K562 (cell line): ENCODE measurements around the gene CCT4. TPM values are rescaled to one million over a fixed set of nuclear protein-coding genes. Genes with fewer than 3 reads are reported as not detected.

ENCODE experiments used
- CSDE1 ChIP-seq, 2 experiments: fragments of 450-650 bp; IDR thresholded peaks; 2 replicates each; pipeline ENCODE4 v1.6.1; 2016; ENCODE audit warnings: mild to moderate bottlenecking in 1 of 2
- E2F6 ChIP-seq, 2 experiments: IDR thresholded peaks; 2 replicates each; pipeline ENCODE4 v1.6.1; 2011; ENCODE audit warnings: borderline replicate concordance in 1 of 2, control low read depth in 1 of 2, low read depth in 1 of 2, low read length in 1 of 2, mild to moderate bottlenecking in 1 of 2, mixed read lengths in 1 of 2, moderate library complexity in 1 of 2; ENCODE audit not compliant: insufficient read depth in 1 of 2, insufficient read length in 1 of 2, poor library complexity in 1 of 2, severe bottlenecking in 1 of 2; ENCODE audit errors: extremely low read depth in 1 of 2
- GABPB1 ChIP-seq: sonication (generic); formaldehyde crosslinking; IDR thresholded peaks from 2 replicates; pipeline ENCODE4 v1.8.0; 2022; ENCODE audit warnings: mild to moderate bottlenecking, missing genetic modification reagents
- KLF16 ChIP-seq: IDR thresholded peaks from 2 replicates; pipeline ENCODE4 v1.6.1; 2016; ENCODE audit warnings: antibody characterized with exemption
- MNT ChIP-seq, 2 experiments: fragments of 450-650 bp; conservative IDR thresholded peaks; 2 replicates each; pipeline ENCODE4 v1.6.1; 2017; ENCODE audit warnings: mild to moderate bottlenecking in 2 of 2, moderate library complexity in 2 of 2
- MXI1 ChIP-seq: IDR thresholded peaks from 2 replicates; pipeline ENCODE4 v1.6.1; 2011; ENCODE audit warnings: low read depth, mild to moderate bottlenecking, improper control_type of control experiment, low read length
- NFIC ChIP-seq: fragments of 450-650 bp; IDR thresholded peaks from 2 replicates; pipeline ENCODE4 v1.6.1; 2017; ENCODE audit warnings: mild to moderate bottlenecking, inconsistent platforms
- U2AF1 ChIP-seq: fragments of 200-400 bp; formaldehyde crosslinking; optimal IDR thresholded peaks from 2 replicates; pipeline ENCODE3; 2017; ENCODE audit warnings: mild to moderate bottlenecking, low read depth, low read length, moderate library complexity
- ZBTB11 ChIP-seq, 3 experiments: fragments of 200-800 bp in 1 of 3; fragments of 250-450 bp in 1 of 3; fragments of 450-650 bp in 1 of 3; sonication (Bioruptor Pico) in 1 of 3; sonication (Bioruptor generic) in 1 of 3; formaldehyde crosslinking in 1 of 3; IDR thresholded peaks; 2 replicates each; pipeline versions ENCODE4 v1.6.1 to v1.8.0; 2016 to 2022; ENCODE audit warnings: mild to moderate bottlenecking in 2 of 3, missing genetic modification characterization in 2 of 3, missing compliant biosample characterization in 1 of 3, moderate library complexity in 1 of 3
- ZBTB7A ChIP-seq: IDR thresholded peaks from 2 replicates; pipeline ENCODE4 v1.6.1; 2011; ENCODE audit warnings: low read depth, mild to moderate bottlenecking, low read length, moderate library complexity, borderline replicate concordance; ENCODE audit not compliant: control insufficient read depth
- ZNF280B ChIP-seq: fragments of 250-450 bp; sonication (Bioruptor Pico); IDR thresholded peaks from 2 replicates; pipeline ENCODE4 v1.5.1; 2021; ENCODE audit warnings: mild to moderate bottlenecking
- ZNF639 ChIP-seq, 2 experiments: fragments of 200-800 bp in 1 of 2; sonication (Bioruptor generic) in 1 of 2; sonication (generic) in 1 of 2; formaldehyde crosslinking in 1 of 2; IDR thresholded peaks in 1 of 2; conservative IDR thresholded peaks in 1 of 2; 2 replicates each; pipeline versions ENCODE4 v1.5.0 to v1.6.1; 2016 to 2020; ENCODE audit warnings: missing compliant biosample characterization in 1 of 2, missing genetic modification characterization in 1 of 2, missing genetic modification reagents in 1 of 2
- polyA plus RNA-seq, 8 experiments: library from polyadenylated mRNA; depleted of rRNA in 4 of 8; stranded (reverse) in 5 of 8; unstranded in 3 of 8; fragments of >200 nt; fragmentation: Nextera tagmentation in 2 of 8; fragmentation: Illumina TruSeq in 1 of 8; extraction: Ambion mirVana in 2 of 8; extraction: Trizol in 1 of 8; gene quantifications; 2 replicates each; pipeline versions ENCODE4 v1.2.1 to v1.2.3, GENCODE V29; 2011 to 2014; ENCODE audit warnings: inconsistent platforms in 1 of 8, missing spikeins in 1 of 8
- total RNA-seq, 7 experiments: library from RNA; depleted of rRNA in 6 of 7; stranded (reverse); fragments of >200 nt in 6 of 7; fragmentation: Illumina TruSeq in 2 of 7; extraction: Trizol in 2 of 7; gene quantifications; 2 replicates each; pipeline versions ENCODE4 v1.2.1 to v1.2.3, GENCODE V29; 2011 to 2021; ENCODE audit warnings: low replicate concordance in 1 of 7

Gene CCT4
- total and polyA plus RNA-seq, 9 of the 15 experiments (the other 6 are each of a cell fraction or from before 2014, with no cell fraction given): 101 to 368 (median 303) TPM

GRCh38 chr2:61853847-61854563 lies 34.5 kb downstream of the CCT4 start, which contains the start of gene FAM161A (continued):
- peak in 1 of 2 experiments; percentile 13; a peak in 1 of 4 replicates for TF ChIP-seq MNT (conservative IDR thresholded peaks at IDR 0.05)
- TF ChIP-seq ZBTB11 (CRISPR knock-in tag; IDR thresholded peaks at IDR 0.05): no peak
- TF ChIP-seq ZNF639 (CRISPR knock-in tag; conservative IDR thresholded peaks at IDR 0.05 in 1 of 2, IDR thresholded peaks at IDR 0.05 in 1 of 2): no peak
- TF ChIP-seq ZNF280B (CRISPR knock-in tag): no peak
- peak in 1 of 2 experiments; percentile 67; a peak in 2 of 4 replicates for TF ChIP-seq CSDE1 (IDR thresholded peaks at IDR 0.05)
- peak; percentile 43; the same call in 1 of the 2 replicates for TF ChIP-seq GABPB1
- TF ChIP-seq ZBTB7A: peak; percentile 44; the same call in 1 of the 2 replicates
- peak; percentile 72; the same call in 1 of the 2 replicates for TF ChIP-seq MXI1
- TF ChIP-seq NFIC: no peak
- TF ChIP-seq E2F6 (IDR thresholded peaks at IDR 0.05; ENCODE audit: borderline replicate concordance in 1 of 2, extremely low read depth in 1 of 2, insufficient read depth in 1 of 2, insufficient read length in 1 of 2, low read depth in 1 of 2, low read length in 1 of 2, poor library complexity in 1 of 2, severe bottlenecking in 1 of 2): peak; percentile 75 to 95
- no peak for TF ChIP-seq U2AF1
- TF ChIP-seq KLF16: no peak
